K562 (cell line): Measurements from ENCODE around the gene NUB1. TPM values are rescaled to one million over a fixed set of nuclear protein-coding genes. Genes with fewer than 3 reads are reported as not detected.
A peak's percentile ranks its signal among the peaks of the same experiment; 100 is the strongest.

Experiments used
- ATAC-seq: fragments of 200-7000 bp; cut with Tn5 transposase; 3 replicates; pipeline ENCODE4 v1.9.1; 2020; ENCODE audit warnings: moderate library complexity
- BruUV-seq: library from RNA; stranded (reverse); fragments of 400-500 nt; replicated peaks from 2 replicates; lab custom pipeline; 2021; lab: Mats Ljungman, UMichigan
- CTCF ChIA-PET: fragments of 300-600 bp; formaldehyde crosslinking; extraction: SDS; loops from one replicate; lab custom pipeline; 2021; ENCODE audit warnings: low intra/inter-chr PET ratio; lab: Yijun Ruan, JAX
- POLR2A ChIA-PET: fragments of 300-600, 350-650 bp; sonication (Branson Sonifier 250); formaldehyde crosslinking; extraction: SDS; loops from one replicate; lab custom pipeline; 2021; ENCODE audit warnings: antibody characterized with exemption, inconsistent platforms; lab: Yijun Ruan, JAX
- DNase-seq, 4 experiments: peaks; one replicate each; pipeline versions ENCODE4 v3.0.0 to v3.0.0-alpha.2; 2011 to 2018; ENCODE audit warnings: low spot score in 3 of 4, mixed read lengths in 3 of 4; ENCODE audit errors: extremely low read depth in 1 of 4
- FAIRE-seq: peaks from 2 replicates; lab custom pipeline; 2011; peaks lifted over from hg19 to GRCh38; lab: Jason Lieb, UNC
- H2AFZ ChIP-seq: 2 replicates; pipeline ENCODE4 v1.6.0; 2011; ENCODE audit warnings: low read depth, low read length, control low read depth, inconsistent platforms
- H3K27ac ChIP-seq: fragments of 200-600 bp; 3 replicates; pipeline ENCODE4 v1.8.0; 2011; ENCODE audit warnings: low read depth, mild to moderate bottlenecking, control low read depth, inconsistent platforms, low read length, moderate library complexity, mixed read lengths; ENCODE audit errors: extremely low read depth
- H3K27me3 ChIP-seq, 2 experiments: fragments of 300-600 bp in 1 of 2; 2 replicates in 1 of 2; 3 replicates in 1 of 2; pipeline versions ENCODE4 v1.6.0 to v1.8.0; 2011; ENCODE audit warnings: inconsistent platforms in 2 of 2, low read length in 2 of 2, mild to moderate bottlenecking in 1 of 2, mixed read lengths in 1 of 2, moderate library complexity in 1 of 2; ENCODE audit not compliant: control insufficient read depth in 2 of 2, insufficient read depth in 2 of 2
- H3K36me3 ChIP-seq: fragments of 300-600 bp; 3 replicates; pipeline ENCODE4 v1.8.0; 2011; ENCODE audit warnings: mild to moderate bottlenecking, low read length, inconsistent platforms; ENCODE audit not compliant: control insufficient read depth, insufficient read depth
- H3K4me1 ChIP-seq, 2 experiments: fragments of 200-600 bp in 1 of 2; replicated peaks in 1 of 2; 2 replicates in 1 of 2; 3 replicates in 1 of 2; pipeline versions ENCODE4 v1.5.1 to v1.8.0; 2011; ENCODE audit warnings: inconsistent platforms in 2 of 2, low read length in 2 of 2, mild to moderate bottlenecking in 1 of 2, mixed read lengths in 1 of 2, moderate library complexity in 1 of 2; ENCODE audit not compliant: control insufficient read depth in 2 of 2, insufficient read depth in 2 of 2
- H3K4me2 ChIP-seq: 2 replicates; pipeline ENCODE4 v1.6.1; 2011; ENCODE audit warnings: low read length, control low read depth, inconsistent platforms, mixed read lengths; ENCODE audit not compliant: insufficient read depth
- H3K4me3 ChIP-seq: fragments of 200-600 bp; sonication (generic), shearing (Covaris generic); 2 replicates; pipeline ENCODE4 v1.5.1; 2016; ENCODE audit warnings: control low read depth, inconsistent platforms
- H3K79me2 ChIP-seq: fragments of 200-600 bp; 3 replicates; pipeline ENCODE4 v1.8.0; 2011; ENCODE audit warnings: low read length, inconsistent platforms; ENCODE audit not compliant: control insufficient read depth, insufficient read depth
- H3K9ac ChIP-seq, 2 experiments: 2 replicates each; pipeline versions ENCODE4 v1.6.0 to v1.6.1; 2011; ENCODE audit warnings: low read depth in 2 of 2, low read length in 2 of 2, control low read depth in 1 of 2, inconsistent platforms in 1 of 2, mild to moderate bottlenecking in 1 of 2, mixed read lengths in 1 of 2; ENCODE audit not compliant: insufficient read depth in 1 of 2
- H3K9me1 ChIP-seq: one replicate; pipeline ENCODE4 v1.6.0; 2011; ENCODE audit warnings: inconsistent platforms, mild to moderate bottlenecking, low read length, moderate library complexity; ENCODE audit not compliant: control insufficient read depth, insufficient read depth
- H3K9me3 ChIP-seq: replicated peaks from 2 replicates; pipeline ENCODE4 v1.5.1; 2011; ENCODE audit warnings: low read depth, low read length, inconsistent platforms; ENCODE audit not compliant: control insufficient read depth, insufficient read depth
- H4K20me1 ChIP-seq: replicated peaks from 2 replicates; pipeline ENCODE4 v1.6.1; 2011; ENCODE audit warnings: low read length, inconsistent platforms, mixed read lengths; ENCODE audit not compliant: control insufficient read depth, insufficient read depth
- CBX5 ChIP-seq: IDR thresholded peaks from 2 replicates; pipeline ENCODE4 v1.6.1; 2014; ENCODE audit warnings: low read depth, borderline replicate concordance
- GABPA ChIP-seq: fragments of 200-800 bp; sonication (Bioruptor generic); conservative IDR thresholded peaks from 2 replicates; pipeline ENCODE4 v1.6.1; 2016; ENCODE audit warnings: low read depth, missing genetic modification characterization, missing compliant biosample characterization
- GATAD2B ChIP-seq: fragments of 450-650 bp; IDR thresholded peaks from 2 replicates; pipeline ENCODE4 v1.6.1; 2017; ENCODE audit warnings: mild to moderate bottlenecking, borderline replicate concordance
- NCOA4 ChIP-seq: fragments of 450-650 bp; IDR thresholded peaks from 2 replicates; pipeline ENCODE4 v1.6.1; 2018; ENCODE audit warnings: mild to moderate bottlenecking; ENCODE audit not compliant: partially characterized antibody
- NCOR1 ChIP-seq: fragments of 450-650 bp; IDR thresholded peaks from 2 replicates; pipeline ENCODE4 v1.6.1; 2016; ENCODE audit warnings: mild to moderate bottlenecking, moderate library complexity
- RBFOX2 ChIP-seq: fragments of 200-400 bp; formaldehyde crosslinking; IDR thresholded peaks from 2 replicates; pipeline ENCODE4 v1.6.1; 2017; ENCODE audit warnings: low read depth, mild to moderate bottlenecking, low read length, moderate library complexity
- RBM17 ChIP-seq: fragments of 200-400 bp; formaldehyde crosslinking; IDR thresholded peaks from 2 replicates; pipeline ENCODE4 v1.6.1; 2017; ENCODE audit warnings: low read depth, mild to moderate bottlenecking, low read length, borderline replicate concordance
- SMAD4 ChIP-seq: fragments of 250-450 bp; sonication (Bioruptor Pico); conservative IDR thresholded peaks from 2 replicates; pipeline ENCODE4 v1.8.0; 2021; ENCODE audit warnings: inconsistent platforms, mild to moderate bottlenecking, moderate library complexity
- TOE1 ChIP-seq, 2 experiments: fragments of 450-650 bp in 1 of 2; sonication (generic) in 1 of 2; formaldehyde crosslinking in 1 of 2; IDR thresholded peaks; 2 replicates each; pipeline versions ENCODE4 v1.7.1 to v1.8.0; 2016 to 2022; ENCODE audit warnings: borderline replicate concordance in 2 of 2, mild to moderate bottlenecking in 2 of 2, antibody characterized with exemption in 1 of 2, inconsistent platforms in 1 of 2, low read depth in 1 of 2, missing genetic modification reagents in 1 of 2, moderate library complexity in 1 of 2
- WGBS: fragments of 100-300 bp; shearing (Covaris generic); methylation state at CpG from one replicate; pipeline ENCODE4 v1.1.6; 2016; ENCODE audit warnings: low coverage, mixed read lengths; ENCODE audit not compliant: insufficient coverage; ENCODE audit errors: missing lambda C conversion rate; 5-methylcytosine and 5-hydroxymethylcytosine counted together
- in situ Hi-C: fragments of 300-500 bp; cut with MboI; formaldehyde crosslinking; loops from 4 replicates; pipeline ENCODE4 v1.15.0; 2018; ENCODE audit warnings: inconsistent platforms, mixed read lengths
- intact Hi-C: fragments of 100-400 bp; cut with micrococcal nuclease; formaldehyde crosslinking; loops from 2 replicates; pipeline ENCODE4 v1.14.2; 2022
- polyA plus RNA-seq, 8 experiments: library from polyadenylated mRNA; depleted of rRNA in 4 of 8; stranded (reverse) in 5 of 8; unstranded in 3 of 8; fragments of >200 nt; fragmentation: Nextera tagmentation in 2 of 8; fragmentation: Illumina TruSeq in 1 of 8; extraction: Ambion mirVana in 2 of 8; extraction: Trizol in 1 of 8; gene quantifications; 2 replicates each; pipeline versions ENCODE4 v1.2.1 to v1.2.3, GENCODE V29; 2011 to 2014; ENCODE audit warnings: inconsistent platforms in 1 of 8, missing spikeins in 1 of 8
- total RNA-seq, 7 experiments: library from RNA; depleted of rRNA in 6 of 7; stranded (reverse); fragments of >200 nt in 6 of 7; fragmentation: Illumina TruSeq in 2 of 7; extraction: Trizol in 2 of 7; gene quantifications; 2 replicates each; pipeline versions ENCODE4 v1.2.1 to v1.2.3, GENCODE V29; 2011 to 2021; ENCODE audit warnings: low replicate concordance in 1 of 7

NUB1 gene
- total and polyA plus RNA-seq, 9 of the 15 experiments (the other 6 are each of a cell fraction or from before 2014, with no cell fraction given): 43.2 to 159 (median 85.2) TPM

DNA sequence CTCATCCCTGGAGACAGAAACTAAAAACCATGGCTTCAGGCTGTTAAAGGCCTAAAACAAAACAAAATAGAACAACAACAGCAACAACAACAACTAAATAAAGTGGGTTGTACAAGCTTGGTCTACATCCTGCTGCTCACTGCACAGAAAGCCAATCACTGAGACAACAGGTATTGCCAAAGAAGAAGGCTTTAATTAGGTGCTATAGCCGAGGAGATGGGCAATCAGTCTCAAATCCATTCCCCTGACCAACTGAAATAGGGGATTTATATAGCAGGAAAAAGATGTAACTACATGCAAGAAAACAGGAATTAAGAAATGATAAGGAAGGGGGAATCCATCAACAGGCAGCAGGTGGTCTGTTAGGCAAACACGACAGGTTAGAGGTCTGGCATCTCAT, 22.4 kb upstream of the NUB1 start (continued):
- TF ChIP-seq CBX5 (peak; percentile 76; the same call in 1 of the 2 replicates), NCOR1 (no peak), RBFOX2 (no peak)

DNA sequence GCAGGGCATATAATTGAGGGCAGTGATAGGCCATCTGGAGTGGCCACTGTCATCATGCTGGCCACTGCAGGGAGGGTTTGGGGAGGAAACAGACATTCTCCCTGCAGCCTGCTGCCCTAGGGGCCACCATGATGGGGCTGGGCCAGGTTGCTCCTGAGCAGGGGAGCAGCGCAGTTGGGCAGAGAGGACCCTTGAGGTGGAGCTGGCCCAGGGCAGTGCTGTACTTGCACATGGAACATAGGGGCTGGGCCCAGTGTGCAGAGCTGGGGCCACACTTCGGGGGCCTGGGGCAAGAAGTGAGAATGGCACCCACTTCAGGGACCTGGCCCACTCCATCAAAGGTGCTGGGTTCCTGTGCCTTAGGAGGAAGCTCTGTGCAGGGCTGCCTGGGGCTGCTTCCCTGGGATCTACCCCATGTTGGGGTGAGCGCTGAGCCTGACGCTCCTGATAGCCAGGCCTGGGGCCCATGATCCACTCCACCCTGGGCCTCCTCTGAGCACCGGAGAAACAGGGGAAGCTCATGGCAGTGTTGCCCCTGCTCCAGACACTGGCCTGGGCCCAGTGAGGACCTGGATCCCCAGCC, 21.3 kb upstream of the NUB1 start:
- intact Hi-C loops: no loop called here
- Histone ChIP-seq H3K36me3 (no peaks in the 10 kb centered on the region), H4K20me1 (no peaks in the 10 kb centered on the region), H3K9me1 (no peaks in the 10 kb centered on the region), H2AFZ (no peak overlapping the region), H3K9ac (no peak overlapping the region), H3K4me3 (no peak overlapping the region), H3K9me3 (peaks cover 3% of the 10 kb centered on the region; the same call in 1 of the 2 replicates), H3K4me1 (no peaks in the 10 kb centered on the region), H3K27me3 (peaks cover 7 to 13% of the 10 kb centered on the region in 2 experiments; a peak in 4 of 5 replicates), H3K27ac (no peak overlapping the region), H3K79me2 (no peaks in the 10 kb centered on the region), H3K4me2 (no peak overlapping the region)
- WGBS: 0% methylated on average over 5 of the region's 5 CpGs
- no TSS peak for BruUV-seq
- ChIA-PET POLR2A (interaction anchor here (0.7 to 0.9 kb wide), 2 partner anchors 340 to 634 kb away, joined by 3 read pairs; no protein-coding TSS in a partner anchor), CTCF (no interaction called here)
- FAIRE-seq (no peak), ATAC-seq (no peak), DNase-seq (no peak)
- TF ChIP-seq TOE1 (IDR thresholded peaks at IDR 0.05; ENCODE audit: borderline replicate concordance) (no peak), TOE1 (CRISPR knock-in tag; IDR thresholded peaks at IDR 0.05; ENCODE audit: borderline replicate concordance, low read depth) (no peak), GABPA (tag) (no peak), GATAD2B (no peak), SMAD4 (CRISPR knock-in tag) (no peak), RBM17 (no peak), NCOA4 (no peak)
- in situ Hi-C loops: no loop called here
